HepG2 (cell line): Measurements from ENCODE around the gene RHOBTB1. TPM values are rescaled to one million over a fixed set of nuclear protein-coding genes. Genes with fewer than 3 reads are reported as not detected.
A peak's percentile ranks its signal among the peaks of the same experiment; 100 is the strongest.

ENCODE experiments used
- GABPA ChIP-seq, 2 experiments: IDR thresholded peaks; 2 replicates each; pipeline ENCODE4 v1.6.1; 2011 to 2016; ENCODE audit warnings: low read depth in 2 of 2, low read length in 1 of 2, missing biosample characterization in 1 of 2, missing genetic modification characterization in 1 of 2
- GABPB1 ChIP-seq: IDR thresholded peaks from 2 replicates; pipeline ENCODE4 v1.6.1; 2016; ENCODE audit warnings: mild to moderate bottlenecking, missing genetic modification reagents, moderate library complexity, missing compliant biosample characterization
- IRF1 ChIP-seq: sonication (generic); formaldehyde crosslinking; IDR thresholded peaks from 2 replicates; pipeline ENCODE4 v1.4.0; 2020; ENCODE audit warnings: low read depth, mild to moderate bottlenecking, missing genetic modification reagents
- KLF16 ChIP-seq, 2 experiments: sonication (generic) in 1 of 2; formaldehyde crosslinking in 1 of 2; IDR thresholded peaks; 2 replicates each; pipeline versions ENCODE4 v1.6.1 to v1.8.0; 2016 to 2023; ENCODE audit warnings: missing genetic modification reagents in 2 of 2, missing compliant biosample characterization in 1 of 2
- MZF1 ChIP-seq: sonication (generic); formaldehyde crosslinking; IDR thresholded peaks from 2 replicates; pipeline ENCODE4 v1.8.1; 2023; ENCODE audit warnings: mild to moderate bottlenecking, missing genetic modification reagents, borderline replicate concordance
- NCOA1 ChIP-seq: sonication (generic); formaldehyde crosslinking; IDR thresholded peaks from 2 replicates; pipeline ENCODE4 v1.9.0; 2021; ENCODE audit warnings: missing genetic modification reagents
- PHF5A ChIP-seq: IDR thresholded peaks from one replicate; pipeline ENCODE4 v1.6.1; 2018; ENCODE audit warnings: low read depth, missing genetic modification reagents; ENCODE audit not compliant: unreplicated experiment
- POLR2AphosphoS5 ChIP-seq: IDR thresholded peaks from 2 replicates; pipeline ENCODE4 v1.6.1; 2012; ENCODE audit warnings: low read depth, low read length
- PRDM10 ChIP-seq: sonication (generic); formaldehyde crosslinking; IDR thresholded peaks from 2 replicates; pipeline ENCODE4 v1.4.0; 2020; ENCODE audit warnings: low read depth, missing genetic modification reagents
- SMARCC2 ChIP-seq: fragments of 450-650 bp; IDR thresholded peaks from 2 replicates; pipeline ENCODE4 v1.6.1; 2017; ENCODE audit warnings: antibody characterized with exemption, mild to moderate bottlenecking
- SPEN ChIP-seq: sonication (generic); formaldehyde crosslinking; IDR thresholded peaks from 2 replicates; pipeline ENCODE4 v1.5.1; 2020; ENCODE audit warnings: low read depth, mild to moderate bottlenecking, missing genetic modification reagents
- TFAP4 ChIP-seq: sonication (generic); IDR thresholded peaks from 2 replicates; pipeline ENCODE4 v1.6.1; 2016; ENCODE audit warnings: low read depth, borderline replicate concordance
- TFE3 ChIP-seq: IDR thresholded peaks from 2 replicates; pipeline ENCODE4 v1.6.1; 2016
- ZBTB21 ChIP-seq: sonication (generic); formaldehyde crosslinking; IDR thresholded peaks from 2 replicates; pipeline ENCODE4 v1.4.0; 2020; ENCODE audit warnings: missing genetic modification reagents
- ZBTB8A ChIP-seq: sonication (generic); formaldehyde crosslinking; IDR thresholded peaks from 2 replicates; pipeline ENCODE4 v1.4.0; 2020; ENCODE audit warnings: mild to moderate bottlenecking, low read depth, missing genetic modification reagents, borderline replicate concordance
- ZFAT ChIP-seq: sonication (generic); formaldehyde crosslinking; conservative IDR thresholded peaks from 2 replicates; pipeline ENCODE4 v1.8.1; 2023; ENCODE audit warnings: missing genetic modification reagents, inconsistent platforms
- ZNF281 ChIP-seq: sonication (generic); formaldehyde crosslinking; IDR thresholded peaks from 2 replicates; pipeline ENCODE4 v1.4.0; 2020; ENCODE audit warnings: missing genetic modification reagents, borderline replicate concordance
- ZNF703 ChIP-seq: sonication (generic); formaldehyde crosslinking; IDR thresholded peaks from 2 replicates; pipeline ENCODE4 v1.5.1; 2020; ENCODE audit warnings: missing genetic modification reagents, mild to moderate bottlenecking, moderate library complexity, borderline replicate concordance
- ZSCAN20 ChIP-seq: sonication (generic); formaldehyde crosslinking; IDR thresholded peaks from 2 replicates; pipeline ENCODE4 v1.4.0; 2020; ENCODE audit warnings: missing genetic modification reagents, mild to moderate bottlenecking, borderline replicate concordance
- polyA plus RNA-seq, 8 experiments: library from polyadenylated mRNA; depleted of rRNA in 3 of 8; stranded (reverse) in 7 of 8; unstranded in 1 of 8; fragments of >200 nt; fragmentation: Illumina TruSeq in 4 of 8; extraction: Trizol in 4 of 8; gene quantifications; 2 replicates each; pipeline versions ENCODE4 v1.2.1 to v1.2.3, GENCODE V29; 2011 to 2016; ENCODE audit warnings: low read depth in 4 of 8, missing spikeins in 1 of 8, mixed read lengths in 1 of 8; ENCODE audit not compliant: insufficient read depth in 1 of 8
- total RNA-seq, 5 experiments: library from RNA; depleted of rRNA; stranded (reverse); fragments of >200 nt; fragmentation: Illumina TruSeq; extraction: Trizol; gene quantifications; 2 replicates each; pipeline ENCODE4 v1.2.3, GENCODE V29; 2016; ENCODE audit warnings: low read depth in 1 of 5

The RHOBTB1 gene
- total and polyA plus RNA-seq, 2 of the 13 experiments (the other 11 are each of a cell fraction or from before 2014, with no cell fraction given) = 18.8 to 59.5 TPM

GRCh38 chr10:60978287-60979115, 34.5 kb upstream of the RHOBTB1 start (continued):
- TF ChIP-seq GABPB1 (CRISPR knock-in tag) (no peak), ZNF703 (CRISPR knock-in tag) (no peak), PHF5A (CRISPR knock-in tag) (no peak), SPEN (CRISPR knock-in tag) (no peak), TFAP4 (no peak), ZBTB8A (CRISPR knock-in tag) (no peak), ZNF281 (CRISPR knock-in tag) (no peak), TFE3 (no peak), POLR2AphosphoS5 (0 out of 2 replicates have a peak, but pooled peaks have one; percentile 24), ZSCAN20 (CRISPR knock-in tag) (no peak; the same call in 1 of the 2 replicates), IRF1 (CRISPR knock-in tag) (no peak), NCOA1 (CRISPR knock-in tag) (no peak), SMARCC2 (no peak), MZF1 (CRISPR knock-in tag) (no peak), PRDM10 (CRISPR knock-in tag) (no peak), ZFAT (CRISPR knock-in tag) (no peak), ZBTB21 (no peak), GABPA (IDR thresholded peaks at IDR 0.05; ENCODE audit: low read depth, low read length) (no peak), GABPA (CRISPR knock-in tag; IDR thresholded peaks at IDR 0.05; ENCODE audit: low read depth) (no peak), KLF16 (CRISPR knock-in tag; IDR thresholded peaks at IDR 0.05) (no peak)
